IMR-90 (cell line): Measurements from ENCODE around the gene ATP6V1F. TPM values are rescaled to one million over a fixed set of nuclear protein-coding genes. Genes with fewer than 3 reads are reported as not detected.
A peak's percentile ranks its signal among the peaks of the same experiment; 100 is the strongest.

Source experiments
- ATAC-seq: fragments of 200-7000 bp; cut with Tn5 transposase; 2 replicates; pipeline ENCODE4 v1.9.1; 2020; ENCODE audit warnings: low read depth, mild to moderate bottlenecking, moderate library complexity
- BruUV-seq: library from RNA; stranded (reverse); fragments of 400-500 nt; replicated peaks from 2 replicates; lab custom pipeline; 2021; lab: Mats Ljungman, UMichigan
- CTCF ChIA-PET: fragments of 300-600 bp; formaldehyde crosslinking; extraction: SDS; loops from one replicate; lab custom pipeline; 2021; ENCODE audit warnings: antibody characterized with exemption; lab: Yijun Ruan, JAX
- POLR2A ChIA-PET: fragments of 300-600 bp; sonication (Branson Sonifier 250); formaldehyde crosslinking; loops from one replicate; lab custom pipeline; 2022; ENCODE audit warnings: antibody characterized with exemption; ENCODE audit not compliant: unreplicated experiment; lab: Charles Lee
- DNase-seq: peaks from one replicate; pipeline ENCODE4 v3.0.0; 2013
- H2AFZ ChIP-seq: replicated peaks from 2 replicates; pipeline ENCODE3; 2013; ENCODE audit warnings: low read length, mild to moderate bottlenecking; ENCODE audit not compliant: poor library complexity
- H2AK5ac ChIP-seq: 2 replicates; pipeline ENCODE4 v1.6.1; 2013; ENCODE audit warnings: low read depth, low read length, inconsistent platforms
- H2AK9ac ChIP-seq: replicated peaks from 2 replicates; pipeline ENCODE3; 2013; ENCODE audit warnings: mild to moderate bottlenecking, low read depth, low read length, moderate library complexity; ENCODE audit not compliant: poor library complexity
- H2BK120ac ChIP-seq: 2 replicates; pipeline ENCODE4 v1.6.1; 2013; ENCODE audit warnings: low read depth, low read length, inconsistent platforms
- H2BK15ac ChIP-seq: 3 replicates; pipeline ENCODE4 v1.6.1; 2013; ENCODE audit warnings: low read depth, low read length, inconsistent platforms
- H2BK20ac ChIP-seq: 2 replicates; pipeline ENCODE4 v1.6.1; 2013; ENCODE audit warnings: low read depth, mild to moderate bottlenecking, inconsistent platforms, low read length, moderate library complexity
- H2BK5ac ChIP-seq: 2 replicates; pipeline ENCODE4 v1.6.1; 2013; ENCODE audit warnings: mild to moderate bottlenecking, low read depth, low read length, inconsistent platforms; ENCODE audit not compliant: poor library complexity, severe bottlenecking
- H3K14ac ChIP-seq: replicated peaks from 2 replicates; pipeline ENCODE4 v1.6.1; 2013; ENCODE audit warnings: low read depth, low read length, inconsistent platforms
- H3K18ac ChIP-seq: 2 replicates; pipeline ENCODE4 v1.6.1; 2013; ENCODE audit warnings: low read depth, low read length, control low read depth
- H3K23ac ChIP-seq: 2 replicates; pipeline ENCODE4 v1.6.1; 2013; ENCODE audit warnings: low read depth, low read length, inconsistent platforms
- H3K27ac ChIP-seq: 2 replicates; pipeline ENCODE4 v1.5.1; 2013; ENCODE audit warnings: mild to moderate bottlenecking, control low read depth, low read length; ENCODE audit not compliant: insufficient read depth
- H3K27me3 ChIP-seq: 2 replicates; pipeline ENCODE4 v1.6.1; 2013; ENCODE audit warnings: low read length; ENCODE audit not compliant: control insufficient read depth, insufficient read depth
- H3K36me3 ChIP-seq: 2 replicates; pipeline ENCODE4 v1.6.1; 2013; ENCODE audit warnings: low read length, mixed read lengths; ENCODE audit not compliant: control insufficient read depth, insufficient read depth
- H3K4ac ChIP-seq: 2 replicates; pipeline ENCODE4 v1.6.1; 2013; ENCODE audit warnings: low read depth, low read length, inconsistent platforms
- H3K4me1 ChIP-seq: 2 replicates; pipeline ENCODE4 v1.6.1; 2013; ENCODE audit warnings: low read length, mixed read lengths; ENCODE audit not compliant: control insufficient read depth, insufficient read depth
- H3K4me2 ChIP-seq: 2 replicates; pipeline ENCODE4 v1.6.1; 2013; ENCODE audit warnings: low read depth, mild to moderate bottlenecking, control low read depth, low read length, moderate library complexity
- H3K4me3 ChIP-seq: 2 replicates; pipeline ENCODE4 v1.5.1; 2013; ENCODE audit warnings: low read depth, mild to moderate bottlenecking, control low read depth, low read length, moderate library complexity; ENCODE audit not compliant: insufficient read depth
- H3K56ac ChIP-seq: 2 replicates; pipeline ENCODE4 v1.6.1; 2013; ENCODE audit warnings: low read length, inconsistent platforms; ENCODE audit not compliant: insufficient read depth; ENCODE audit errors: extremely low read depth
- H3K79me1 ChIP-seq, 2 experiments: 2 replicates each; pipeline ENCODE4 v1.6.1; 2013; ENCODE audit warnings: low read length in 2 of 2, inconsistent platforms in 1 of 2, low read depth in 1 of 2
- H3K9ac ChIP-seq: 2 replicates; pipeline ENCODE4 v1.6.1; 2013; ENCODE audit warnings: low read depth, low read length, control low read depth
- H3K9me1 ChIP-seq: 2 replicates; pipeline ENCODE4 v1.6.1; 2013; ENCODE audit warnings: low read length, inconsistent platforms; ENCODE audit not compliant: insufficient read depth
- H3K9me3 ChIP-seq: 2 replicates; pipeline ENCODE4 v1.6.1; 2013; ENCODE audit warnings: low read length; ENCODE audit not compliant: control insufficient read depth, insufficient read depth
- H4K20me1 ChIP-seq: 2 replicates; pipeline ENCODE4 v1.6.1; 2013; ENCODE audit warnings: low read length, inconsistent platforms; ENCODE audit not compliant: insufficient read depth
- H4K5ac ChIP-seq: 2 replicates; pipeline ENCODE4 v1.6.1; 2013; ENCODE audit warnings: mild to moderate bottlenecking, low read depth, low read length, control low read depth
- H4K8ac ChIP-seq, 2 experiments: 2 replicates each; pipeline ENCODE4 v1.6.1; 2013; ENCODE audit warnings: low read depth in 2 of 2, low read length in 2 of 2, control low read depth in 1 of 2, inconsistent platforms in 1 of 2
- H4K91ac ChIP-seq: 2 replicates; pipeline ENCODE4 v1.6.1; 2013; ENCODE audit warnings: low read depth, low read length, inconsistent platforms; ENCODE audit not compliant: insufficient read depth
- BHLHE40 ChIP-seq: fragments of 150-350 bp; IDR thresholded peaks from 2 replicates; pipeline ENCODE4 v1.6.1; 2016; ENCODE audit warnings: mild to moderate bottlenecking, low read depth, low read length
- CTCF ChIP-seq: conservative IDR thresholded peaks from 2 replicates; pipeline ENCODE4 v1.5.1; 2012; ENCODE audit warnings: mild to moderate bottlenecking, low read depth, low read length, improper control_type of control experiment
- FOS ChIP-seq: fragments of 150-350 bp; IDR thresholded peaks from 2 replicates; pipeline ENCODE4 v1.6.1; 2016; ENCODE audit warnings: low read depth, low read length
- MAZ ChIP-seq: IDR thresholded peaks from 2 replicates; pipeline ENCODE4 v1.6.1; 2012; ENCODE audit warnings: low read depth, mild to moderate bottlenecking, low read length, improper control_type of control experiment, moderate library complexity, borderline replicate concordance
- NFE2L2 ChIP-seq: fragments of 150-350 bp; IDR thresholded peaks from 2 replicates; pipeline ENCODE4 v1.6.1; 2016; ENCODE audit warnings: low read depth, mild to moderate bottlenecking, low read length
- RAD21 ChIP-seq: IDR thresholded peaks from 2 replicates; pipeline ENCODE4 v1.6.1; 2012; ENCODE audit warnings: low read length, improper control_type of control experiment
- RFX5 ChIP-seq: IDR thresholded peaks from 2 replicates; pipeline ENCODE4 v1.8.0; 2012; ENCODE audit warnings: low read depth, mild to moderate bottlenecking, low read length, moderate library complexity
- USF2 ChIP-seq: fragments of 150-350 bp; IDR thresholded peaks from 2 replicates; pipeline ENCODE4 v1.6.1; 2017; ENCODE audit warnings: mild to moderate bottlenecking, antibody characterized with exemption, low read length, low read depth
- WGBS, 2 experiments: methylation state at CpG; one replicate each; pipeline versions ENCODE4 v1.1.5 to v1.1.7; 2013; ENCODE audit warnings: missing lambda C conversion rate in 2 of 2; ENCODE audit not compliant: insufficient read length in 1 of 2; ENCODE audit errors: extremely low coverage in 2 of 2; 5-methylcytosine and 5-hydroxymethylcytosine counted together
- dilution Hi-C: fragments of 300-500 bp; cut with HindIII; formaldehyde crosslinking; loops from one replicate; pipeline ENCODE4 v1.14.3; 2018; ENCODE audit warnings: low sequenced_read_pairs; ENCODE audit not compliant: unreplicated experiment
- in situ Hi-C: fragments of 300-500 bp; cut with MboI; formaldehyde crosslinking; loops from 3 replicates; pipeline ENCODE4 v1.14.3; 2019; ENCODE audit warnings: low sequenced_read_pairs, inconsistent platforms, mixed read lengths
- intact Hi-C: fragments of 100-400 bp; cut with micrococcal nuclease; formaldehyde crosslinking; loops from 2 replicates; pipeline ENCODE4 v1.10.0; 2022
- polyA plus RNA-seq, 3 experiments: library from polyadenylated mRNA; depleted of rRNA; stranded (reverse); fragments of >200 nt; gene quantifications; 2 replicates each; pipeline ENCODE4 v1.2.3, GENCODE V29; 2012; ENCODE audit warnings: low replicate concordance in 1 of 3
- total RNA-seq: library from RNA; depleted of rRNA; stranded (reverse); fragments of >200 nt; gene quantifications from 2 replicates; pipeline ENCODE4 v1.2.3, GENCODE V29; 2012

The ATP6V1F gene
- total and polyA plus RNA-seq, 2 of the 4 experiments (the other 2 are of a cell fraction): 104 to 321 TPM

GRCh38 chr7:128888039-128888755 is 25.5 kb downstream of the ATP6V1F start:
- ATAC-seq: no peak
- no peak overlapping the region for H3K4ac ChIP-seq
- WGBS, 2 experiments: 62% methylated on average over 3 of the region's 7 CpGs; no CpG with 5 or more reads in 1 of the 2 experiments
- no peak overlapping the region for H2BK15ac ChIP-seq
- in situ Hi-C loops: loop anchor here (25.0 kb wide), 1 partner anchor 426 kb away; the partner anchor contains the start of gene HILPDA
- no TSS peak for BruUV-seq
- H2AK5ac ChIP-seq: peak overlapping the region; percentile 28; the same call in 1 of the 2 replicates
- H4K8ac ChIP-seq: no peak overlapping the region
- no peak for DNase-seq
- intact Hi-C loops: no loop called here
- POLR2A ChIA-PET: no interaction called here
- H3K14ac ChIP-seq: no peak overlapping the region
- no peaks in the 10 kb centered on the region for H3K36me3 ChIP-seq
- no peak overlapping the region for H3K18ac ChIP-seq
- no peak overlapping the region for H3K4me2 ChIP-seq
- no peak overlapping the region for H3K27ac ChIP-seq
- no peak overlapping the region for H3K9ac ChIP-seq
- peak overlapping the region; percentile 51 for H2AFZ ChIP-seq
- H3K4me3 ChIP-seq: no peak overlapping the region
- H3K27me3 ChIP-seq: peaks cover 16% of the 10 kb centered on the region
- CTCF ChIA-PET: no interaction called here
- H3K23ac ChIP-seq: no peak overlapping the region
- H2BK120ac ChIP-seq: no peak overlapping the region
- no peak overlapping the region for H2AK9ac ChIP-seq
- H2BK5ac ChIP-seq: peak overlapping the region; percentile 95
- dilution Hi-C loops: no loop called here
- H3K9me1 ChIP-seq: no peaks in the 10 kb centered on the region
- H4K5ac ChIP-seq: no peak overlapping the region
- H2BK20ac ChIP-seq: no peak overlapping the region
- no peaks in the 10 kb centered on the region for H3K79me1 ChIP-seq
- H3K9me3 ChIP-seq: no peaks in the 10 kb centered on the region
- H4K91ac ChIP-seq: no peak overlapping the region
- peaks cover 4% of the 10 kb centered on the region; the same call in 1 of the 2 replicates for H4K20me1 ChIP-seq
- H3K4me1 ChIP-seq: no peaks in the 10 kb centered on the region
- no peak for TF ChIP-seq FOS
- TF ChIP-seq RFX5: no peak
- no peak for TF ChIP-seq RAD21
- no peak for TF ChIP-seq CTCF
- no peak for TF ChIP-seq MAZ
- no peak for TF ChIP-seq NFE2L2
- TF ChIP-seq BHLHE40: no peak
- no peak for TF ChIP-seq USF2
- H3K56ac ChIP-seq: no peak overlapping the region
